Ascending aorta (tissue), 2 donors: ENCODE results near the gene INPP5D. TPM values are rescaled to one million over a fixed set of nuclear protein-coding genes. Genes with fewer than 3 reads are reported as not detected.

Experiments used
- DNase-seq, 2 donors: peaks; one replicate each; pipeline ENCODE4 v3.0.0-alpha.2; 2019; ENCODE audit warnings: low spot score in 2 of 2
- H3K27ac ChIP-seq, 2 donors: fragments of 200-600 bp; sonication (generic); one replicate each; pipeline ENCODE4 v1.5.1; 2016 to 2017; ENCODE audit warnings: mild to moderate bottlenecking in 1 of 2
- H3K27me3 ChIP-seq: fragments of 200-600 bp; sonication (generic); one replicate; pipeline ENCODE4 v1.5.1; 2017
- H3K36me3 ChIP-seq, 2 donors: fragments of 200-600 bp; sonication (generic); one replicate each; pipeline ENCODE4 v1.5.1; 2016
- H3K4me1 ChIP-seq, 2 donors: fragments of 200-600 bp; sonication (generic); one replicate each; pipeline ENCODE4 v1.5.1; 2016 to 2017; ENCODE audit warnings: mild to moderate bottlenecking in 1 of 2
- H3K4me3 ChIP-seq, 2 donors: fragments of 200-600 bp; sonication (generic); one replicate each; pipeline ENCODE4 v1.5.1; 2016 to 2017; ENCODE audit warnings: mild to moderate bottlenecking in 1 of 2
- H3K9me3 ChIP-seq, 2 donors: fragments of 200-600 bp; sonication (generic); one replicate each; pipeline ENCODE4 v1.5.1; 2016
- intact Hi-C: fragments of 100-400 bp; cut with DNase I; formaldehyde crosslinking; loops from one replicate; pipeline ENCODE4 v1.15.1; 2023
- total RNA-seq: library from RNA; depleted of rRNA; stranded (reverse); fragments of >200 nt; gene quantifications from one replicate; pipeline ENCODE4 v1.1.0, GENCODE V29; 2016
- TF ChIP-seq, protein P1 (sequence below), 3 experiments: fragments of 200-600 bp in 2 of 3; fragments of 450-650 bp in 1 of 3; sonication (generic) in 2 of 3; IDR thresholded peaks; one replicate each; pipeline ENCODE4 v1.5.1; 2016 to 2019; ENCODE audit warnings: antibody characterized with exemption in 3 of 3, mild to moderate bottlenecking in 1 of 3, moderate library complexity in 1 of 3

The INPP5D gene
- total RNA-seq, 1 donor from 2014 or later = 21.7 TPM

DNA sequence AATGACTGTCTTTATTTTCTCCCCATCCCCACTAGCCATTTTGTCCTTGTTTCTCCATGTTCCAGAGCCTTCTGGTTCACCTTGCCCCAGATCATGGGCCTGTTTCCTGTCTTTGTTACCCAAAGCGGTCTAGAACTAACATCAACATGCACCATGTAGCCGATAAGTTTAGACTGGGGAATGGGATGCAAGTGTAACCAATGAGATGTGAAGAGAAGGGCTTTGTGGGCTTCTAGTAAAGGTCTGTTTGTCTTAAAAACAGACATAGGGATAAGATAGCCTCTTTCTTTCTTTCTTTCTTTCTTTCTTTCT is 25.7 kb downstream of the INPP5D start:
- Histone ChIP-seq H3K4me3 (no peak overlapping the region), H3K36me3 (no peaks in the 10 kb centered on the region), H3K27me3 (no peaks in the 10 kb centered on the region), H3K27ac (peak overlapping the region; percentile 30 to 59), H3K4me1 (no peaks in the 10 kb centered on the region), H3K9me3 (no peaks in the 10 kb centered on the region)
- TF ChIP-seq, protein P1, sequence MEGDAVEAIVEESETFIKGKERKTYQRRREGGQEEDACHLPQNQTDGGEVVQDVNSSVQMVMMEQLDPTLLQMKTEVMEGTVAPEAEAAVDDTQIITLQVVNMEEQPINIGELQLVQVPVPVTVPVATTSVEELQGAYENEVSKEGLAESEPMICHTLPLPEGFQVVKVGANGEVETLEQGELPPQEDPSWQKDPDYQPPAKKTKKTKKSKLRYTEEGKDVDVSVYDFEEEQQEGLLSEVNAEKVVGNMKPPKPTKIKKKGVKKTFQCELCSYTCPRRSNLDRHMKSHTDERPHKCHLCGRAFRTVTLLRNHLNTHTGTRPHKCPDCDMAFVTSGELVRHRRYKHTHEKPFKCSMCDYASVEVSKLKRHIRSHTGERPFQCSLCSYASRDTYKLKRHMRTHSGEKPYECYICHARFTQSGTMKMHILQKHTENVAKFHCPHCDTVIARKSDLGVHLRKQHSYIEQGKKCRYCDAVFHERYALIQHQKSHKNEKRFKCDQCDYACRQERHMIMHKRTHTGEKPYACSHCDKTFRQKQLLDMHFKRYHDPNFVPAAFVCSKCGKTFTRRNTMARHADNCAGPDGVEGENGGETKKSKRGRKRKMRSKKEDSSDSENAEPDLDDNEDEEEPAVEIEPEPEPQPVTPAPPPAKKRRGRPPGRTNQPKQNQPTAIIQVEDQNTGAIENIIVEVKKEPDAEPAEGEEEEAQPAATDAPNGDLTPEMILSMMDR (IDR thresholded peaks at IDR 0.05) = no peak
- intact Hi-C loops = no loop called here
- DNase-seq = peak in 1 of 2 donors; percentile 28

DNA sequence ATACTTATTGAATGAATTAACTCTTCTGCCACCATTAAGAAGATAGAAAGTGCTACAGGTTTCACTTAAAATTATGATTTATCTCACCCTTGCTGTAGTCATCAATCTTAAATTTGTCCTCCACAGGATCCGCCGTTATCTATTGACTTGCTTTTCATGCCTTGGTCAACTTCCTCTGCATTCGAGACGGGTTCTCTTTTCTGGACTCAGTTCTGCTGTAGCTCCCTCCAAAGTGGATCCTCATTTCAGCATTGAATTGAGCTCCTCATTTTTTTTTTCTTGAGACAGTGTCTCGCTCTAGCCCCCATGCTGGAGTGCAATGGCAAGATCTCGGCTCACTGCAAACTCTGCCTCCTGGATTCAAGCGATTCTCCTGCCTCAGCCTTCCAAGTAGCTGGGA is 27.6 kb downstream of the INPP5D start:
- no peaks in the 10 kb centered on the region for H3K4me1 ChIP-seq
- no peaks in the 10 kb centered on the region for H3K9me3 ChIP-seq
- TF ChIP-seq, protein P1 (IDR thresholded peaks at IDR 0.05) = no peak
- no peaks in the 10 kb centered on the region for H3K36me3 ChIP-seq
- intact Hi-C loops = no loop called here
- H3K4me3 ChIP-seq = no peak overlapping the region
- no peaks in the 10 kb centered on the region for H3K27me3 ChIP-seq
- no peak overlapping the region for H3K27ac ChIP-seq
- DNase-seq = peak in 1 of 2 donors; percentile 42

DNA sequence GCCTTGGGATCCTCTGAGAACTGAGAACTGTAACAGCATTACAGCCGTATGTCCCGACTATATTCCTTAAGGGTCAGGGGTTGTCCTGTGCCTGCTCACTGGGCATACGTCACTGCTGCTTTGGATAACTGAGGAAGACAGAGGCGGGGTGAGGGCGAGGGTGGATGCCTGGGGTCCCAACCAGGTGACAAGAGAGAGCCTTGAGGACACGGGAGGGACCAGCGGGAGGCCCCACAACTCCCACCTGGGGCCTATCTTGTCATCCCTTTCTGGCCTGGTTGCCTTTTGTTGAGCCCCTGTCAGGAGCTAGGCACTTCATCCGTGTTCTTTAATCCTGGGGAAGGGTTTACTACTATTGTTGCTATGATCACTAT is 28.8 kb downstream of the INPP5D start:
- H3K36me3 ChIP-seq = no peaks in the 10 kb centered on the region
- no peak overlapping the region for H3K4me3 ChIP-seq
- TF ChIP-seq, protein P1 (IDR thresholded peaks at IDR 0.05) = no peak
- no peaks in the 10 kb centered on the region for H3K27me3 ChIP-seq
- intact Hi-C loops = no loop called here
- peak overlapping the region in 1 of 2 donors; percentile 12 for H3K27ac ChIP-seq
- H3K4me1 ChIP-seq = no peaks in the 10 kb centered on the region
- no peaks in the 10 kb centered on the region for H3K9me3 ChIP-seq
- DNase-seq = peak in 1 of 2 donors; percentile 58

DNA sequence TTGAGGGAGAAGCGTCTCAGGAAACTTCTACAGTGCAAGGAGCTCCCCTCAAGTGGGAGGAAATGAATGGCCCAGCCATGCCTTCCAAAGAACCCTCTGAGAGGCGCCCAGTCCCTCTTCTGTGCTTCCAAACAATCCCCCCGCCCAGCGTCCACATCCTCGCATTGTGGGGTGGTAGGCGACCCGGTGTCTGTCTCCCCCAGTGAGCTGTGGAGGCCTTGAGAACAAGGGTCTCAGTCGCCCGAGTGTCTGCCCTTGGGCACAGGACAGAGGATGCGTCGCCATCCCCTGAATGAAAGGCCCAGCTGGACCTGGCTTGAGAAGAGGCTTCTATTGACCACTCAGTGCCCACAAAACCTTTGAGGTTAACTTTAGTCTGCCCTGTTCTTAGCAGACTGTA is 29.7 kb downstream of the INPP5D start:
- no peak overlapping the region for H3K27ac ChIP-seq
- H3K4me3 ChIP-seq = no peak overlapping the region
- H3K9me3 ChIP-seq = no peaks in the 10 kb centered on the region
- H3K27me3 ChIP-seq = no peaks in the 10 kb centered on the region
- no peaks in the 10 kb centered on the region for H3K4me1 ChIP-seq
- no peaks in the 10 kb centered on the region for H3K36me3 ChIP-seq
- intact Hi-C loops = no loop called here
- TF ChIP-seq, protein P1 (IDR thresholded peaks at IDR 0.05) = no peak
- peak in 1 of 2 donors; percentile 40 for DNase-seq

DNA sequence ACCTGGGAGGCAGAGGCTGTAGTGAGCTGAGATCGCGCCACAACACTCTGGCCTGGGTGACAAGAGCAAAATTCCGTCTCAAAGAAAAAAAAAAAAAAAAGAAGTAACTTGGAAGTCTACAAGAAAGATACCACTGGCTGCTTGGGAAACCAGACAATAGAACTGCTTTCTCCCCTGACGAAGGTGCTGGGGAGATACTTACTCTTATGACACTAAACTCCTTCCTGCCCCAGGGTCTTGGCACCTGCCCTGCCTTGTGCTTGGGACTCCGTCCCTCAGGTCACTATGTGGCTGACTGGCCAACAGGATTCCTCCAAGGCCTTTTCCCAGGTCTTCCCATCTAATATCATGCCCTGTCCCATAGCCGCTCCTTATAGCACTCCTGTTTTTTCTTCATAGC is 30.7 kb downstream of the INPP5D start:
- Histone ChIP-seq H3K9me3 (no peaks in the 10 kb centered on the region), H3K36me3 (no peaks in the 10 kb centered on the region), H3K4me3 (no peak overlapping the region), H3K27me3 (no peaks in the 10 kb centered on the region), H3K4me1 (no peaks in the 10 kb centered on the region), H3K27ac (no peak overlapping the region)
- TF ChIP-seq, protein P1 (IDR thresholded peaks at IDR 0.05) = no peak
- peak in 1 of 2 donors; percentile 34 for DNase-seq
- intact Hi-C loops = no loop called here
